Fibroblast of skin of left biceps (primary cell): ENCODE results near the gene ZNF846.
"Not testable (repeated sequence)": the region's sequence is repeated elsewhere in the genome, so short reads cannot be mapped to it uniquely, and the experiment has no call there.

Source experiments
- DNase-seq, 2 experiments: peaks; one replicate each; pipeline ENCODE4 v3.0.0-alpha.2; 2013; ENCODE audit warnings: low read depth in 2 of 2

ZNF846 gene

DNA sequence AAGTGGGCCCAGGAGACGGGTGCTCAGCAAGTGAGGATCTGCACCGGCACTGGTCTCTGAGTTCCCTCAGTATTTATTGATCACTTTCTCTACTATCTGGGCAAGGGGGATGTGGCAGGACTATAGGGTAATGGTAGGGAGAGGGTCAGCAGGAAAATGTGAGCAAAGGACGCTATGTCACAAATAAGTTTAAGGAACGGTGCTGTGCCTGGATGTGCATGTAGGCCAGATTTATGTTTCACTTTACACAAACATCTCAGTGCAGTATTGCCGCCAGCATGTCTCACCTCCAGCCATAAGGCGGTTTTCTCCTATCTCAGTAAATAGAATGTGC is 15.6 kb upstream of the ZNF846 start:
- DNase-seq, result not testable (repeated sequence)

DNA sequence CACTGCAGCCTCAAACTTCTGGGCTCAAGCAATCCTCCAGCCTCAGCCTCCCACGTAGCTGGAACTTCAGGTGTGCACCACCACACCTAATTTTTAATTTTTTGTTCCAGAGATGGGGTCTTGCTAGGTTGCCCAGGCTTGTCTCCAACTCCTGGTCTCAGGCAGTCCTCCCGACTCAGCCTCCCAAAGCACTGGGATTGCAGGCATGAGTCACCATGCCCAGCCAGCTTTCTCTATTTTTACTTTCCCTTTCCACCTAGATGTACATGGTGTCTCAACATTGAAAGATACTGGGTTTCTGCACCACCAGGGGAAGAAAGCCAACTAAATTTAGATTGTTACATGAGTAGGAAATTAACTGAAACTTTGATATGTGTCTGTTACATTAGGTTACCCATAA is 13.8 kb upstream of the ZNF846 start:
- no peak for DNase-seq

DNA sequence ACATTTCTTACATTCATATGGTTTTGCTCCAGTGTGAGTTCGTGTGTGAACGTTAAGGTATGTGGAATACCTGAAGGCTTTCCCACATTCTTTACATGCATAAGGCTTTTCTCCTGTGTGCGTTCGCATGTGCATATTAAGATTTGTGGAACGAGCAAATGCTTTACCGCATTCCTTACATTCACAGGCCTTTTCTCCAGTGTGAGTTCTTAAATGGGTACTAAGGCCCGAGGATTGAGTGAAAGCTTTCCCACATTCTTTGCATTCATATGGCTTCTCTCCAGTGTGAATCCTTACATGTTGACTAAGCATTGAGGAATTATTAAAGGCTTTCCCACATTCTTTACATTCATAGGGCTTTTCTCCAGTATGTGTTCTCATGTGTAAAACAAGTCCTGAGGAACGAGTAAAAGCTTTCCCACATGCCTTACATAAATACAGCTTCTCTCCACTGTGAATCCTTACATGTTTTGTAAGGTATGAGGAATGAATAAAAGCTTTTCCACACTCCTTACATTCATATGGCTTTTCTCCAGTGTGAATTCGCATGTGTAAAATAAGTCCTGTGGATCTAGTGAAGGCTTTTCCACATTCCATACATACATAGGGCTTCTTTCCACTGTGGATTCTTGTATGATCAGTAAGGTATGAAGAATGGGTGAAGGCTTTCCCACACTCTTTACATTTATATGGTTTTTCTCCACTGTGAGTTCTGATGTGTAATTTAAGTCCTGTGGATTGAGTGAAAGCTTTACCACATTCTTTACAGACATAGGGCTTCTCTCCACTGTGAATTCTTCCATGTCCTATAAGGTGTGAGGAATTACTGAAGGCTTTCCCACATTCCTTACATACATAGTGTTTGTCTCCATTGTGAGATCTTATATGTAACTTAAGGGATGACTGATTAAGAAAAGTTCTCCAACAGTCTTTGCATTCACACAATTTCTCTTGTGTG is 10.7 kb downstream of the ZNF846 start:
- DNase-seq, result no peak

DNA sequence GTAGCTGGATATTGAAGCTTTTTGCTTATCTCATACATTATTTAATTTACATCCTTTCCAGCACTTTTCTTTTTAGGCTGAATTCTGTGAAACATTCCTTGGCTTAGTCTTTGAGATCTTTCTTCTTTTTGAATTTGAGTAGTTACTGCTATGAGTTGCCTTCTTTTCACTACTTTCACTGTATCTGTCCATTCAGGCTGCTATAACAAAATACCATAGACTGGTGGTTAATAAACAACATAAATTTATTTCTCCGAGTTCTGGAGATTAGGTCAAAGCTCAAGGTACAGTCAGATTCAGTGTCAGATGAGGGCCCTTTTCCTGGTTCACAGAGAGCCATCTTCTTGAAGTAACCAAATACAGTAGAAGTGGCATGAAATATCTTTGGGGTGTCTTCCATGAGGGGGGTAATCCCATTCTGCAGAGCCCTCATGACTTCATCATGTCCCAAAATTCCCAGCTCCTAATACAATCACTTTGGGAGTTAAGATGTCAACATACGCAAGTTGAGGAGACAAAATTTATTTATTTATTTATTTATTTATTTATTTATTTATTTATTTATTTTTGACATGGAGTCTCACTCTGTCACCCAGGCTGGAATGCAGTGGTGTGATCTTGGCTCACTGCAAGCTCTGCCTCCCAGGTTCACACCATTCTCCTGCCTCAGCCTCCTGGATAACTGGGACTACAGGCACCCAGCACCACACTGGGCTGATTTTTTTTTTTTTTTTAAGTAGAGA is 15.7 kb downstream of the ZNF846 start:
- DNase-seq, result no peak

DNA sequence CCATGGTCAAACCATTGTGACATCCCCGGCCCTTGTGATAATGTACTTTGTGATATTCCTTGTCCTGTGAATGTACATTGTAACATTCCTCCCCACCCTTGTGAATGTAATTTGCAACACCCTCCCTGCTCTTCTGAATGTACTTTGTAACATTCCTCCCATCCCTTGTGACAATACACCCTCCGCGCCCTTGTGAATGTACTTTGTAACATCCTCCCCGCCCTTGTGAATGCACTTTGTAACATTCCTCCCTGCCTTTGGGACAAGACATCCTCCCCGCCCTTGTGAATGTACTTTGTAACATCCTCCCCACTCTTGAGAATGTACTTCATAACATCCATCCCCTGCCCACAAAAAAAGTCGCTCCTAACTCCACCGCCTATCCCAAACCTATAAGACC is 17.1 kb downstream of the ZNF846 start:
- DNase-seq, result no peak

DNA sequence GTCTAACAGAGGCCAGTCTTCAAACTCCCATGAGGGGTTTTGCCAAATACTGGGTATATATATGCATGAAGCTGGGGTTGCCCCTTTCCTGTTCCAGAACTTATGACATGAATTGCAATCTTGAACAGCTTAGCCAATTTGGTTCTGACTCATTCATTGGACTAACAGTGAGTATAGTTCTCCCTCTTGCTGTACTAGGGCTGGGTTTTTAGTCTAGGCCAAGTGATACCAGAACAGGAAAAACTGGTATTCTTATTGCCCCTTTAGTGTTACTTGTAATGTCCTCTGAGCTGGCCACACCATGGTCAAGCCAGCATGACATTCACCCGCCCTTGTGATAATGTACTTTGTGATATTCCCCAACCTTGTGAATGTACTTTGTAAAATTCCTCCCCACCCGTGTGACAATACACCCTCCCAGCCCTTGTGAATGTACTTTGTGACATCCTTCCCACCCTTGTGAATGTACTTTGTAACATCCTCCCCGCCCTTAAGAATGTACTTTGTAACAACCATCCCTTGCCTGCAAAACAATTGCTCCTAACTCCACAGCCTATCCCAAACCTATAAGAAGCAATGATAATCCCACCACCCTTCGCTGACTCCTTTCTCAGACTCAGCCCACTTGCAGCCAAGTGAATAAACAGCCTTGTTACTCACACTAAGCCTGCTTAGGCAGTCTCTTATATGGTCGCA is 26.9 kb downstream of the ZNF846 start:
- no peak for DNase-seq

DNA sequence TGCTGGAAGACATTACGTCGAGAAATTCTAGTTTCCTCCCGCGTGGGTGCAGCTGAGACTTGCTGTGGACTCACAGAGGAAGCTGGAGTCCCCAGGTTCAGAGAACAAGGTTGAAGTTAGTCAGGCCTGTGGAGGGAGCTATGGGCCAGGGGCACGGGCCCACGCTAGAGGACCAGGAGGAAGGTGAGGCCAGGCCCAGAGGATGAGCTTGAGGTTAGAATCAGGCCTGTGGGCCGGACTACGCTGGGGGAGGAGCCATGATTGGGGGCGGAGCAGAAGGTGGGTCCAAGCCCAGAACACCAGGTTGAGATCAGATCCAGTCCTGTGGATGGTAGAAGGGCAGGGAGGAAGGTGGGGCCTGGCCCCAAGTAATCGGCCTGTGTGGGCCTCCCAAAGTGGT is 32.6 kb downstream of the ZNF846 start:
- DNase-seq, result no peak

DNA sequence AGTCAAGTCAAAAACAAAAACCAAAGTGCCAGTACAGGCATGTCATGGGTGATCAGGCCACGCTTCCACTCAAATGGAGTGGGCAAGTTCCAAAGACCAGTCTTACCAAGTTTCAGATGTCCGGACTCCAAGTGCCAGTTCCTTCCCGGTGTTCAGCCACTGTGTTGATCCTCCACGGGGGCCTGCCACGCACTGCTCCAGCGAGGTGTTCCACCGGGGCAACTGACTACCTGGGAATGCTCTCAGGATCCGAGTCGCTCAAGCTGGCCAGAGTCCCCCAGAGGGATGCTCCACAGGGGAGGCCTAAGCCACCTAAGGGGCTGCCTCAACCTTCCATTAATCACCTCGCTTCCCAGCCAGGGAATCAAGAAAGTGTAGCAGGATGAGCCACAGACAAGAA is 38.5 kb downstream of the ZNF846 start:
- not testable (repeated sequence) for DNase-seq

DNA sequence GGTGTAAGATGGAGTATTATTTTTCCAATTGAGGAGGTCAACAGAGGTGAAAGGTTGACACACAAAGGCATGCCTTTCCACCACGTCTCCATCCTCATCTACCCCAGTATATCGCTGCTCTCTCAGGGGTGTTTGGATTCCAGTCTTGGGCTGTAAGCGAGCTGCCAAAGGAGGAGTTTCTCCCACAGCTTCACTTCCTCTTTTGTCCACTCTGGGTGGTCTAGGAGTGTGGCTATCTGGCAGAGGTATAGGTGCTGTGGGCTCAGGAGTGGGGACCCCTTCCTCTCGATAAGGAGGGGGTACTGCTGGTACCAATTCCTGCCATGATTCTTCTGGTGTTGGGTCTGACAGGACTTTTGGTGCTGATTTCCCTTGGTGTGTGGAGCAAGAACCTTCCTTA is 39.4 kb downstream of the ZNF846 start:
- DNase-seq, result no peak

DNA sequence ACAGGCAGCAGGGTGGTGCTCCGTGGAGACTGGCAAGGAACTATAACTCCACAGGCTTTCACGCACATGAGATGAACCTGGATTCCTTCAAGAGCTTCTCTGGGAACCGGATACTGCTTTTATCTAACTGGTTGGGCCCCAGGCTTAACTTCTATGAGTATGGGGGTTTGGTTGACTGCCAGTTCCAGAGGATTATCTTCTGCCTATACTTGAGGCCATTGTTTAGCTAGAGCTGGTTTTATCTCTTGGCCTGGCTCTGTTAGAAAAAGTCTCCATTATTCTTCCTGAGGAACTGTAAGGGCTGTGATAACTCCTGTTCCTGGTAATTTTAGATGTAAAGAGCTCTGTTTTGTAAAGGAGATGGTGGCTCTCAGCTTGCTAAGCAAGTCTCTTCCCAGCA is 40.9 kb downstream of the ZNF846 start:
- no peak for DNase-seq

DNA sequence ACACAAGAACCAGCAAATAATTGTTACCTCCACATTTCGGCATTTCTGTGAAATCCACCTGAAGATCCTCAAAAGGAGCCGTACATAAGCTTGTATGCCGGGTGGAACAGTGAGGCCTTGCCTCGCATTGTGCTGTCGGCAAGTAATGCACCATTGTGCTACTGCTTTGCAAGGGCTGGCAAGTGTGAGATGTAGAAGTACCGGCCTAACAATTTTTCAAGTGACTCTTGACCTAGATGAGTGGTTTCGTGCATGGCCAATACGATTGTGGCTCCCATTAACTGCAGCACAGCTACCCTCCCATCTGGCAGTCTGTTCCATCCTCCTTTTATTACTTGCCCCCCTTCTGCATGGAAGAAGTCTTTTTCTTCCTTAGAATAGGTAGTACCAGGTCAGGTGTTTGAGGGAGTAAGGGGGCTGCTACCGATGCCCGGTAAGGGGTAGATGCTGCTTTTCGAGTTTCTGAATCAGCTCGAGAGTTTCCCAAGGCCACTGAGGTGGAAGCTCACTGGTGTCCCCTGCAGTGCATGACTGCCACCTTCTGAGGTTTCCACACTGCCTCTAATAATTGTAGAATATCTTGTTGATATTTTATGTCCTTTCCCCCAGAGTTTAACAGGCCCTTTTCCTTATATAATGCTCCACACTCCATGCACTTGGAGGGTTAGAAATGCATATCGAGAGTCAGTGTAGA is 42.9 kb downstream of the ZNF846 start:
- DNase-seq, result not testable (repeated sequence)

DNA sequence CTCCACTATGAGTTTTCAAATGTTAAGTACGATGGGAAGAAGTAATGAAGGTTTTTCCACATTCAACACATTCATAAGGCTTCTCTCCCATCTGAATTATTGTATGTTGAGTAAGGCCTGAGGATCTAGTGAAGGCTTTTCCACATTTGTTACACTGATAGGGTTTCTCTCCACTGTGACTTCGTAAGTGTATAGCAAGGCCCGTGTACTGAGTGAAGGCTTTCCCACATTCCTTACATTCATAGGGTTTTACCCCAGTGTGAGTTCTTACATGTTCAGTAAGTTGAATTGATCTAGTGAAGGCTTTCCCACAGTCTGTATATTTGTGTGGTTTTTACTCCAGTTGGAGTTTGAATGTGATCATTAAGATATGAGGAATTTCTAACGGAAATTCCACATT is 44.4 kb downstream of the ZNF846 start:
- DNase-seq, result no peak

DNA sequence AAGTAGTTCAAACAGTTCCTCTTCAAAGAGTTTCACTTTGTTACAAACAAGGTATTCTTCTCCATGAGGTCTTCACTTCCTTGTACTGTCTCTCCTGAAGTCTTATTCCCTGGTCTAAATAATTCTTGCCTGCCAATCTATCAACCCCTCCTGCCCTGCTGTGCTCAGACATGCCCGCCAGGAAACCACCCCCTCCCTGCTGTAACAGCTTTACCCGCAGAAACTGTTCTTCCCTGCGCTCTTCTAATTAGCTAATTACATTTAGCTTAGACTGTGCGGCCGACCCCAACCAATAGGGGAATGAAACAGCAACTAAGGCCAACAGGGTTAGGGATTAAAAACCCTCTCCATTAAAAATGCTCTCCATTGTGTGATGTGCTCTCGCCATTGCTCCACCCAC is 46.7 kb downstream of the ZNF846 start:
- DNase-seq, result no peak

DNA sequence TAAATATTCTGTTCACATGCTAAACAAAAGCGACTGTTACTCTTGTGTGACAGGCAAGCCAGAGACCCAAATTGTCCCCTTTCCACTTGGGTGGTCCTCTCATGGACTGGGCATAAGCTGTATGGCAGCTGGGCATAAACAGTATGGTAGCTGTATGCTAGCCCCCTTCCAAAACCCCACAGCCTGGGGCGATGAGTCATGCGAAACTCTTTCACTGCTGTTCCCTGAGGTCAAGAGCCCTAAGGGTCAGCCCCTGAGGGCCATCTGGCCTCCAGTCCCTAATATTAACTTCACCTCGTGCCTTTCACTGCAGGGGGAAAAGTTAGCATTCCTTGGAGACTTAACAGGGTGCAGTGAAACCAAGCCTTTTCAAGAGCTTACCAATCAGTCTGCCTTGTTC is 48.0 kb downstream of the ZNF846 start:
- DNase-seq, result no peak

DNA sequence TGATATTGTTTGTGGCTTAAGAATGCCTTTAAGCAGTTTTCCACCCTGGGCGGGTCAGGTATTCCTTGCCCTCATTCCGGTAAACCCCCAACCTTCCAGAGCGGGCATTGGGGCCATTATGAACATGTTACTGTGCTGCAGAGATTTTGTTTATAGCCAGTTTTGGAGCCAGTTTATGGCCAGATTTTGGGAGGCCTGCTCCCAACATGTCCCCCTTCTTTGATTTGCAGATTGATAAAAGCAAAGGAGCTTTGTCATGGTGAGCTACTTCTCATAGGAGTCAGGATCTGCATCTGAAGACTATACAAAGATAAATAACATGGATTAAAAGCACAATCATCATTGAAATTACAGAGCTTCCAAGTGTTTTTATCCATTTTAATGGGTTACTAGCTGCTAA is 56.7 kb downstream of the ZNF846 start:
- DNase-seq, result no peak

DNA sequence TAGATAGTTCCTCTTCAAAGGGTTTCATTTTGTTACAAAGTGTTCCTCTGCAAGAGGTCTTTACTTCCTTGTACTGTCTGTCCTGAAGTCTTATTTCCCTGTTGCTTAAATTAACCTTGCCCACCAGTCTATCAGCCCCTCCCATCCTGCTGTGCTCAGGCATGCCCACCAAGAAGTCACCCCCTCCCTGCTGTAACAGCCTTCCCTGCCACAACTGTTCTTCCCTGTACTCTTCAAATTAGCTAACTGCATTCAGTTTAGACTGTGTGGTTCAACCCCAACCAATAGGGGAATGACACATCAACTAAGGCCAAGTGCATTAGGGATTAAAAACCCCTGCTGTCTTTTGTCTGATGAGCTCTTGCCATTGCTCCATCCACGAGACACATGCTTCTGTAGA is 59.2 kb downstream of the ZNF846 start:
- no peak for DNase-seq

DNA sequence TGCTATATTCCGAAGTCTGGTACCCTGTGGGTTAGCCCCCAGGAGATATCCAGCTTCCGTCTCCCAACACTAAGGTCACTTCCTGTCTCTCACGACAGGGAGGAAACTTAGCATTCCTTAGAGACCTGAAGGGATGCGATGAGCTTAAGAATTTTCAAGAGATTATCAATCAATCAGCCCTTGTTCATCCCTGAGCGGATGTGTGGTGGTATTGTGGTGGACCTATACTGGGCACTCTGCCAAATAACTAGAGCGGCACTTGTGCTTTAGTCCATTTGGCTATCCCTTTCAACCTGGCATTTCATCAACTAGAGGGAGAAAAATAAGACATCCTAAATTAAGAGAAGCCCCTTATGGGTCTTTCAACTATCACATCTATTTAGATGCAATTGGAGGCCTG is 62.7 kb downstream of the ZNF846 start:
- DNase-seq, result no peak

DNA sequence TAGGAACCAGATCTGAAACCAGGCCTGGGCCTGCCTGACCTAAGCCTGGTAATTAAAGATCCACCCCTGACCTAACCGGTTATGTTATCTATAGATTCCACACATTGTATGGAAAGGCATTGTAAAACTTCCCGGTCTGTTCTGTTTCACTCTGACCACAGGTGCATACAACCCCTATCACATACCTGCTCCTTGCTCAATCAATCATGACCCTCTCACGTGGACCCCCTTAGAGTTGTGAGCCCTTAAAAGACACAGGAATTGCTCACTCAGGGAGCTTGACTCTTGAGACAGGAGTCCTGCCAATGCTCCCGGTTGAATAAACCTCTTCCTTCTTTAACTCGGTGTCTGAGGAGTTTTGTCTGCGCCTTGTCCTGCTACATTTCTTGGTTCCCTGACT is 66.4 kb downstream of the ZNF846 start:
- DNase-seq, result no peak
